Lower lobe of right lung (tissue), 2 donors: ENCODE results near the gene RFT1. TPM values are rescaled to one million over a fixed set of nuclear protein-coding genes. Genes with fewer than 3 reads are reported as not detected.

ENCODE experiments used
- ATAC-seq, 2 donors: fragments of 200-7000 bp; cut with Tn5 transposase; one replicate each; pipeline ENCODE4 v1.9.1; 2020 to 2022; ENCODE audit warnings: mild to moderate bottlenecking in 2 of 2, moderate library complexity in 2 of 2
- DNase-seq: peaks from one replicate; pipeline ENCODE4 v3.0.0-alpha.2; 2020
- H3K27ac ChIP-seq: fragments of 200-600 bp; one replicate; pipeline ENCODE4 v1.8.0; 2022
- H3K27me3 ChIP-seq: fragments of 200-600 bp; one replicate; pipeline ENCODE4 v1.8.0; 2022; ENCODE audit warnings: low read depth
- H3K36me3 ChIP-seq: fragments of 200-600 bp; one replicate; pipeline ENCODE4 v1.8.0; 2022; ENCODE audit warnings: mild to moderate bottlenecking
- H3K4me1 ChIP-seq: fragments of 200-600 bp; one replicate; pipeline ENCODE4 v1.8.0; 2022
- H3K4me3 ChIP-seq: fragments of 200-600 bp; one replicate; pipeline ENCODE4 v1.8.0; 2022; ENCODE audit warnings: mild to moderate bottlenecking
- H3K9me3 ChIP-seq: fragments of 200-600 bp; one replicate; pipeline ENCODE4 v1.8.0; 2022
- CTCF ChIP-seq: fragments of 200-600 bp; IDR thresholded peaks from one replicate; pipeline ENCODE4 v1.8.0; 2022; ENCODE audit warnings: antibody characterized with exemption, mild to moderate bottlenecking
- intact Hi-C: fragments of 100-400 bp; cut with DNase I; formaldehyde crosslinking; loops from one replicate; pipeline ENCODE4 v1.11.0; 2022
- total RNA-seq: library from RNA; stranded (reverse); fragmentation: NEBNext Ultra II Directional; extraction: Animal tissue kit (Norgen Biotek cat#: 25700); gene quantifications from one replicate; pipeline ENCODE4 v1.2.1, GENCODE V29; 2021
- donor health status: DM: no; HTN: yes; CAD: no; lungs with severe emphysema.

RFT1 gene
- total RNA-seq, 1 donor from 2014 or later: 18.3 TPM

DNA sequence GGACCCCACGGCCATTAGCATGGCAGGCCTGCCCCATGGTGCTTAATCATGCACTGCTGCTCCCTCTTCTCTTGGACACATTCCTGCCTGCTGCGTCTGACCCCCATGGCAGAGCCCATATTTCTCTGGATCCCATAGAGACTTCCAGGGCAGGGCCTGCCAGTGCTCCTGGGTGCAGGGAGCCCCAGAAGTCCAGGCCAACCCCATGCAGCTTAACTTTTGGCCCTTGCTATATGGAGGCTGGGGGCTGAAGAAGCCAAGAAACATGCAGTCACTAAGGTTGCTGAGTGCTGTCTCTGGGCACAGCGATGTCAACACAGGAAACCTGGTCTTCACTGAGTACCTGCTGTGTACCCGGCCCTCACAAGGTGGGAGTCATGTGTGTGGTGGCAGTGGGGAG, 19.5 kb upstream of the RFT1 start:
- H3K27me3 ChIP-seq: no peaks in the 10 kb centered on the region
- intact Hi-C loops: no loop called here

DNA sequence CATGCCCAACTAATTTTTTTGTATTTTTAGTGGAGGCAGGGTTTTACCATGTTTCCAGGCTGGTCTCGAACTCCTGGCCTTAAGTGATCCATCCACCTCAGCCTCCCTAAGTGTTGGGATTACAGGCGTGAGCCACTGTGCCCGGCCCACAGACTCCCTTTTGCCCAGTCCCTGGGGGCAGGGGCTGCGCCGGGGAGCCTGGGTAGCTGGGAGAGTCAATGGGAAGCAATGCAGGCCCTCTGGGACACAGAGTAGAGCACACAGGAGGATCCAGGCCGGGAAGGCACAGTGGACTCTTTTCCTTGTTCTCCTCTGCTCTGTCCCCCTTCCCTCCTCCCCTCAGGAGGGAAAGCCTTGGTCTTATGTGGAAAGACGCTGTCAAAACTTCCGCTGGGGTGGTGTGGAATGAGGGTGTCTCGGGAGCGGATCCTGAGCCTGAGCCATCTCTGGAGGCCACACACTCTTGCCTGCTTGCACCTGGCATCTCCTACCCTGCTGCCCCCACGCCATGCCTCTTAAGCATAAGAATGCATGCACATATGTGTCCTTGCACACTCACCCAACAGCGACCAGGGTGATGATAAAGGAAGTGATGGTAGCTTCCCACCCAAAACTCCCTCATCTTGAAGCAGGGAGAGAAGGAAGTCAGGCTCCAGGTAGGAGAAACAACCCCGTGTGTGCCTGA, 18.9 kb upstream of the RFT1 start:
- no peak for TF ChIP-seq CTCF
- DNase-seq (peak; percentile 4), ATAC-seq (no peak)
- Histone ChIP-seq H3K4me3 (no peak overlapping the region), H3K4me1 (peaks cover 59% of the 10 kb centered on the region), H3K27me3 (no peaks in the 10 kb centered on the region), H3K9me3 (no peaks in the 10 kb centered on the region), H3K27ac (no peak overlapping the region), H3K36me3 (no peaks in the 10 kb centered on the region)
- intact Hi-C loops: no loop called here

More for the DNA sequence above, 19.5 kb upstream of the RFT1 start:
- Histone ChIP-seq H3K36me3 (no peaks in the 10 kb centered on the region), H3K27ac (peak overlapping the region; percentile 42), H3K9me3 (no peaks in the 10 kb centered on the region), H3K4me1 (peaks cover 59% of the 10 kb centered on the region), H3K4me3 (no peak overlapping the region)
- ATAC-seq (no peak), DNase-seq (no peak)
- TF ChIP-seq CTCF: no peak

GRCh38 chr3:53147903-53148400, 17.7 kb upstream of the RFT1 start:
- Histone ChIP-seq H3K4me1 (peaks cover 51% of the 10 kb centered on the region), H3K27me3 (no peaks in the 10 kb centered on the region), H3K27ac (peak overlapping the region; percentile 44), H3K36me3 (no peaks in the 10 kb centered on the region), H3K4me3 (no peak overlapping the region), H3K9me3 (no peaks in the 10 kb centered on the region)
- intact Hi-C loops: no loop called here
- no peak for TF ChIP-seq CTCF
- DNase-seq: peak; percentile 27
- no peak for ATAC-seq

GRCh38 chr3:53147151-53147902, 17.1 kb upstream of the RFT1 start:
- intact Hi-C loops: no loop called here
- Histone ChIP-seq H3K4me3 (no peak overlapping the region), H3K27ac (peak overlapping the region; percentile 44), H3K9me3 (no peaks in the 10 kb centered on the region), H3K27me3 (no peaks in the 10 kb centered on the region), H3K4me1 (peaks cover 55% of the 10 kb centered on the region), H3K36me3 (no peaks in the 10 kb centered on the region)
- peak in 1 of 2 donors; percentile 19 for ATAC-seq
- no peak for TF ChIP-seq CTCF
- DNase-seq: peak; percentile 54

- Histone ChIP-seq H3K27me3 (no peaks in the 10 kb centered on the region), H3K27ac (peak overlapping the region; percentile 67), H3K9me3 (no peaks in the 10 kb centered on the region), H3K4me3 (no peak overlapping the region), H3K36me3 (no peaks in the 10 kb centered on the region), H3K4me1 (peaks cover 51% of the 10 kb centered on the region)
- no peak for TF ChIP-seq CTCF
- no peak for DNase-seq
- no peak for ATAC-seq
- intact Hi-C loops: no loop called here
Observed at GRCh38 chr3:53146319-53146891, 16.2 kb upstream of the RFT1 start.
